ENCODE results near the gene GOLPH3. TPM values are rescaled to one million over a fixed set of nuclear protein-coding genes. Genes with fewer than 3 reads are reported as not detected.

The GOLPH3 gene
- total and polyA plus RNA-seq, 2 experiments from 2014 or later: 75.1 to 79.6 TPM

GRCh38 chr5:32092938-32093812 lies 80.9 kb downstream of the GOLPH3 start:
- Histone ChIP-seq H3K36me3 (no peaks in the 10 kb centered on the region), H3K27ac (no peak overlapping the region), H3K9me3 (ENCODE audit: low read depth) (no peaks in the 10 kb centered on the region), H3K4me1 (ENCODE audit: low read depth) (peaks cover 6% of the 10 kb centered on the region), H3K4me3 (no peak overlapping the region), H3K27me3 (no peaks in the 10 kb centered on the region)
- peak; percentile 85 to 89 for DNase-seq (ENCODE audit: low read depth in 1 of 2, low spot score in 1 of 2)
- TF ChIP-seq CTCF (IDR thresholded peaks at IDR 0.05; ENCODE audit: low read depth, low read length): peak; percentile 75

- H3K27ac ChIP-seq: no peak overlapping the region
- H3K9me3 ChIP-seq (ENCODE audit: low read depth): no peaks in the 10 kb centered on the region
- no peaks in the 10 kb centered on the region for H3K36me3 ChIP-seq
- no peak for DNase-seq (ENCODE audit: low read depth in 1 of 2, low spot score in 1 of 2)
- TF ChIP-seq CTCF (IDR thresholded peaks at IDR 0.05; ENCODE audit: low read depth, low read length): no peak
- H3K4me1 ChIP-seq (ENCODE audit: low read depth): peaks cover 6% of the 10 kb centered on the region
- H3K27me3 ChIP-seq: no peaks in the 10 kb centered on the region
- no peak overlapping the region for H3K4me3 ChIP-seq
Measured at GRCh38 chr5:32090755-32091128, 83.4 kb downstream of the GOLPH3 start.

GRCh38 chr5:32090026-32090754 lies 83.9 kb downstream of the GOLPH3 start:
- H3K27ac ChIP-seq: no peak overlapping the region
- H3K4me3 ChIP-seq: no peak overlapping the region
- no peaks in the 10 kb centered on the region for H3K9me3 ChIP-seq (ENCODE audit: low read depth)
- TF ChIP-seq CTCF (IDR thresholded peaks at IDR 0.05; ENCODE audit: low read depth, low read length): no peak
- no peak for DNase-seq (ENCODE audit: low read depth in 1 of 2, low spot score in 1 of 2)
- peaks cover 3% of the 10 kb centered on the region for H3K4me1 ChIP-seq (ENCODE audit: low read depth)
- H3K27me3 ChIP-seq: no peaks in the 10 kb centered on the region
- H3K36me3 ChIP-seq: no peaks in the 10 kb centered on the region

- no peaks in the 10 kb centered on the region for H3K27me3 ChIP-seq
- no peak overlapping the region for H3K4me3 ChIP-seq
- DNase-seq (ENCODE audit: low read depth in 1 of 2, low spot score in 1 of 2): no peak
- H3K27ac ChIP-seq: no peak overlapping the region
- H3K4me1 ChIP-seq (ENCODE audit: low read depth): no peaks in the 10 kb centered on the region
- H3K9me3 ChIP-seq (ENCODE audit: low read depth): no peaks in the 10 kb centered on the region
- TF ChIP-seq CTCF (IDR thresholded peaks at IDR 0.05; ENCODE audit: low read depth, low read length): no peak
- H3K36me3 ChIP-seq: no peaks in the 10 kb centered on the region
Measured at GRCh38 chr5:32089146-32090000, 84.7 kb downstream of the GOLPH3 start.

GRCh38 chr5:32088214-32088613 lies 85.9 kb downstream of the GOLPH3 start:
- TF ChIP-seq CTCF (IDR thresholded peaks at IDR 0.05; ENCODE audit: low read depth, low read length): no peak
- H3K27me3 ChIP-seq: no peaks in the 10 kb centered on the region
- H3K27ac ChIP-seq: no peak overlapping the region
- no peak for DNase-seq (ENCODE audit: low read depth in 1 of 2, low spot score in 1 of 2)
- H3K4me3 ChIP-seq: no peak overlapping the region
- no peaks in the 10 kb centered on the region for H3K36me3 ChIP-seq
- no peaks in the 10 kb centered on the region for H3K9me3 ChIP-seq (ENCODE audit: low read depth)
- no peaks in the 10 kb centered on the region for H3K4me1 ChIP-seq (ENCODE audit: low read depth)

Measured in cardiac muscle cell (in vitro differentiated cells and primary cell).